DOHH2 (cell line): Measurements from ENCODE around the gene INTS3.

Source experiments
- EZH2phosphoT487 ChIP-seq: fragments of 200-600 bp; sonication (generic); IDR thresholded peaks from 2 replicates; pipeline ENCODE4 v1.6.1; 2017; ENCODE audit warnings: borderline replicate concordance, mild to moderate bottlenecking, antibody characterized with exemption, low read length, moderate library complexity, mixed read lengths
- TF ChIP-seq, protein P1 (sequence below): fragments of 200-600 bp; sonication (generic); IDR thresholded peaks from one replicate; pipeline ENCODE4 v1.5.1; 2014; ENCODE audit warnings: antibody characterized with exemption, mild to moderate bottlenecking, low read depth, low read length; ENCODE audit not compliant: poor library complexity, severe bottlenecking

DNA sequence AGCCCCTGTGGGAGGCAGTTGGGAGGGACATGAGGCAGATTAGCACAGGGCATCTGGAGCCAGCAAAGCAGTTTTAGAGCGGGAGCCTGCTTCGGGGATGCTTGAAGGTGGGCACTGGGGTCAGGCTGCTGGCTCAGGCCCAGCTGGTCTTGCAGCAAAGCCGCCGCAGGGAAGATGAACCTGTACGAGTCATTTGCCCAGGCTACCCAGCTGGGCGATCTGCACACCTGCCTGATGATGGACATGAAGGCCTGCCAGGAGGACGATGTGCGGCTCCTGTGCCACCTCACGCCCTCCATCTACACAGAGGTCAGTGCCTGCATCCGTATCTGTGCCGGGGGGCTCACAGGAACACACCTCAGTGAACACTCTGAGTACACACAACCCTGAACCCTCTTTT lies 39.7 kb downstream of the INTS3 start:
- TF ChIP-seq, protein P1, sequence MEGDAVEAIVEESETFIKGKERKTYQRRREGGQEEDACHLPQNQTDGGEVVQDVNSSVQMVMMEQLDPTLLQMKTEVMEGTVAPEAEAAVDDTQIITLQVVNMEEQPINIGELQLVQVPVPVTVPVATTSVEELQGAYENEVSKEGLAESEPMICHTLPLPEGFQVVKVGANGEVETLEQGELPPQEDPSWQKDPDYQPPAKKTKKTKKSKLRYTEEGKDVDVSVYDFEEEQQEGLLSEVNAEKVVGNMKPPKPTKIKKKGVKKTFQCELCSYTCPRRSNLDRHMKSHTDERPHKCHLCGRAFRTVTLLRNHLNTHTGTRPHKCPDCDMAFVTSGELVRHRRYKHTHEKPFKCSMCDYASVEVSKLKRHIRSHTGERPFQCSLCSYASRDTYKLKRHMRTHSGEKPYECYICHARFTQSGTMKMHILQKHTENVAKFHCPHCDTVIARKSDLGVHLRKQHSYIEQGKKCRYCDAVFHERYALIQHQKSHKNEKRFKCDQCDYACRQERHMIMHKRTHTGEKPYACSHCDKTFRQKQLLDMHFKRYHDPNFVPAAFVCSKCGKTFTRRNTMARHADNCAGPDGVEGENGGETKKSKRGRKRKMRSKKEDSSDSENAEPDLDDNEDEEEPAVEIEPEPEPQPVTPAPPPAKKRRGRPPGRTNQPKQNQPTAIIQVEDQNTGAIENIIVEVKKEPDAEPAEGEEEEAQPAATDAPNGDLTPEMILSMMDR, result no peak
- no peak for TF ChIP-seq EZH2phosphoT487
